Measurements from ENCODE around the gene RYR2.
"Not testable (repeated sequence)": the region's sequence is repeated elsewhere in the genome, so short reads cannot be mapped to it uniquely, and the experiment has no call there.

The RYR2 gene

DNA sequence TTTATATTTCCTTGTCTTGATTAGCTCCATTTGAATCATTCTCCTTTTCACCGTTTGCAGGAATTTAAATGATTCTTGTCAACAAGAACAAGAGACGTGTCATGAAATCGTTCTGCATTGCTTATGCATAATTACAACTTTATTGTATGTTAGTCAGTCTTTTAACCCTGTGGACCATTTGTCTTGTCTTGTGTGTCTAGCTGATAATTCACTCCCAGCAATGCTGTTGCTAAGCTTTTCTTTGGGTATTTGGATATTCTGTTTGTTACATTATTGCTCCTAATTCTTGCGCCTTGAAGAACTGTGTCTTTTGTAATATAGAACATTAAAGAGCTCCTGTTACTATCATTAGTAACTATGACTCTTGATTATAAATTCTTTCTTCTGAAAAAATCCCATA, 311.9 kb downstream of the RYR2 start:
- H3K4me3 ChIP-seq (replicated peaks; ENCODE audit: low read depth, low read length) = no peak overlapping the region
- TF ChIP-seq, protein P1, sequence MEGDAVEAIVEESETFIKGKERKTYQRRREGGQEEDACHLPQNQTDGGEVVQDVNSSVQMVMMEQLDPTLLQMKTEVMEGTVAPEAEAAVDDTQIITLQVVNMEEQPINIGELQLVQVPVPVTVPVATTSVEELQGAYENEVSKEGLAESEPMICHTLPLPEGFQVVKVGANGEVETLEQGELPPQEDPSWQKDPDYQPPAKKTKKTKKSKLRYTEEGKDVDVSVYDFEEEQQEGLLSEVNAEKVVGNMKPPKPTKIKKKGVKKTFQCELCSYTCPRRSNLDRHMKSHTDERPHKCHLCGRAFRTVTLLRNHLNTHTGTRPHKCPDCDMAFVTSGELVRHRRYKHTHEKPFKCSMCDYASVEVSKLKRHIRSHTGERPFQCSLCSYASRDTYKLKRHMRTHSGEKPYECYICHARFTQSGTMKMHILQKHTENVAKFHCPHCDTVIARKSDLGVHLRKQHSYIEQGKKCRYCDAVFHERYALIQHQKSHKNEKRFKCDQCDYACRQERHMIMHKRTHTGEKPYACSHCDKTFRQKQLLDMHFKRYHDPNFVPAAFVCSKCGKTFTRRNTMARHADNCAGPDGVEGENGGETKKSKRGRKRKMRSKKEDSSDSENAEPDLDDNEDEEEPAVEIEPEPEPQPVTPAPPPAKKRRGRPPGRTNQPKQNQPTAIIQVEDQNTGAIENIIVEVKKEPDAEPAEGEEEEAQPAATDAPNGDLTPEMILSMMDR (IDR thresholded peaks at IDR 0.05; ENCODE audit: low read length, missing control alignments) = no peak
- DNase-seq (ENCODE audit: low read depth) = no peak

DNA sequence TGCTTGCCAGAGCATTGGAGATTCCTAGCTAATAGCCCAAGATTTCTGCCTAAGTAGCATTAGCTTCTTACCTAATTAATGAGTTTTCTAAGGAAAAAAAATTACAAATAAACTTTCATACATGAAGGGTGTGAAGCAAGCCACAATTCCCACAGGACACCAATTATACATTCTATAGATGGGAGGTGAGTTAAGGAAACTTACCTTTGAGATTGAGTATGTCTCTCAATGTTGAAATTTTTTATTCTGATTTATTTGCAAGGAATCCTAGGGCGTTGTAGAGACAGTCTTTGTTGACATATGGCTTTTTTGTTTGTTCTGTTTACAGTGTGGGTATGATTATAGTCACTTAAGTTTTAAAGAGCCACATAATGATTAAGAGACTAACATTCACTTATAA, 313.0 kb downstream of the RYR2 start:
- H3K4me3 ChIP-seq (replicated peaks; ENCODE audit: low read depth, low read length) = no peak overlapping the region
- no peak for DNase-seq (ENCODE audit: low read depth)
- TF ChIP-seq, protein P1 (IDR thresholded peaks at IDR 0.05; ENCODE audit: low read length, missing control alignments) = no peak

DNA sequence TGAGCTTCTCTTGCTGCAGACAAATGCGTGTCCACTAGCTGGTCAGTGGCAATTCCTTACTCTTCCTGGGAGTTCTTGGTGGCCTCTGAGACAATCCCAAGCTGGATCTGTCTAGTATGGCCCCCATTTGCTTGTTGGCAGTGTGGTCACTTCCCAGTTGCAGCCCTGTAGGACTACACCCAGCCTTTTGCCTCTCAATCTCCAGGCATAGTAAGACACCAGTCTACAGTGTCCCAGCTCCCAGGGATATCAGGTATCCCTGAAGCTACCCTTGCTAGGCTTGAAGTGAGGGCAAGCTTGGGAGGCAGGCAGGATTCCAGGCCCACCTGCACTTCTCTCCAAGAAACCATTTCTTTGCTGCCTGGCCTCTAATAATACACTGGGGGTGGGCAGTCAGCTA, 316.6 kb downstream of the RYR2 start:
- TF ChIP-seq, protein P1 (IDR thresholded peaks at IDR 0.05; ENCODE audit: low read length, missing control alignments) = no peak
- H3K4me3 ChIP-seq (replicated peaks; ENCODE audit: low read depth, low read length) = no peak overlapping the region
- no peak for DNase-seq (ENCODE audit: low read depth)

DNA sequence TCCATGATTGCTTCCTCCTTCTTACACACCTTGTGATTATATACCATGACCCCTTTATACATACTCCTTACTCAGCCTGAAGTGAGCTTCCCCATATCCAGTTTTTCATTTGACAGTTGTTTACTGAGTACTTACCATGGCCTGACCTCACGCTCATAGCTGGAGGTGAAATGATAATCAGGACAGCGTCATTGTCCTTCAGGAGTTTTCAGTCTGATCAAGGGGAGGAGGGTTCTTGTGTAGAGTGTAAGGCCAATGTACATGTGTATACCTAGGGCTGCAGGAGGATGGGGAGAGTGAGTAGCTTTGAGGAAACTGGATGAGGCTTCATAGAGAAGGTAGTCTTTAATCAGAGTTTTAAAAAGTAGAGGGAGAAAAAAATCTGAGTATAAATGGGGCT, 325.8 kb downstream of the RYR2 start:
- DNase-seq (ENCODE audit: low read depth) = no peak
- H3K4me3 ChIP-seq (replicated peaks; ENCODE audit: low read depth, low read length) = no peak overlapping the region
- TF ChIP-seq, protein P1 (IDR thresholded peaks at IDR 0.05; ENCODE audit: low read length, missing control alignments) = no peak

DNA sequence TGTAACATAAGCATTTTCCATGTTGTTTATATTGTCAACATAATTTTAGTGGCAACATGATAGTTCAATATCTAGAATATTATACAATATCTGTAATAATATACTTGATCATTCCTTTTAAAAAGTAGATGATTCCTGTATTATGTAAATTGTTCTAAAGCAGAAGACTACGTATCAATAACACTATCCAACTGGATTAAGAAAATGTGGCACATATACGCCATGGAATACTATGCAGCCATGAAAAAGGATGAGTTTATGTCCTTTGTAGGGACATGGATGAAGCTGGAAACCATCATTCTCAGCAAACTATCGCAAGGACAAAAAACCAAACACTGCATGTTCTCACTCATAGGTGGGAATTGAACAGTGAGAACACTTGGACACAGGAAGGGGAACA, 329.5 kb downstream of the RYR2 start:
- DNase-seq (ENCODE audit: low read depth); H3K4me3 ChIP-seq (replicated peaks; ENCODE audit: low read depth, low read length): not testable (repeated sequence)

DNA sequence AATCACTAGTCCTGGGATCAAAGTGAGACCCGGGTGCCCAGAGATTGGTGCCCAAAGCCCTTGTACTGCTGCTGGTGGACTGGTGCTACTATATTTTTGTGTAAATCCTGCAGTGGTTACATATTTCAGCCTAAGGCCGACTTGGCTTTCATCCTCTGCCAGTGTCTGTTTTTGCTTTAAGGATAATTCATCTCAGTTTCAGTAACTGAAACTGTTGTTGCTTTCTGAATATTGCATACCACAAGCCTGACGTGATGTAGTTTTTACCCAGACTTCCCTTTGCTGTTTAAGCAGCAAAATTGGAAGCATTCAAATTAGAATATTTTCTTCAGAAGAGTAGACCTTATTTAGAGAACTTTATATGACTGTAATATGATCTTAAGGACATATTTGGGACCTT, 341.8 kb downstream of the RYR2 start:
- TF ChIP-seq, protein P1 (IDR thresholded peaks at IDR 0.05; ENCODE audit: low read length, missing control alignments) = no peak
- no peak overlapping the region for H3K4me3 ChIP-seq (replicated peaks; ENCODE audit: low read depth, low read length)
- peak; percentile 50 for DNase-seq (ENCODE audit: low read depth)

DNA sequence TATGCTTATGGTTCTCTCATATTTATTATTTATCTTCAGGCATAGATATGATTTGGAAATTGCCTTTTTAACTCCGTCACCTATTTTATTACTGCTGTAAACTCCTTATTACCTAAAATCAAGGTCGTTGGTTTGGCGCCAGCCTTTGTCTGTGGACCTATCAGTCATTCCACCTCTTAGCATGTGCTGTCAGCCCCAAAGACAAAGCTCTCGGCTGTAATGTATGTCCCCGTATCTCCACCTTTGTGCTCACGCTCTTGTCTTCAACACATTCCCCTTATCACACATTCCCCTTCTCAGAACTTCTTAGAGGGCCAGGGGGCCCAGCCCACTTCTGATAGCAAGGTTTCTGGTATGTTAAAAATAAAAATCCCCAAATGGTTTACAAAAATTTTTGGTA, 342.2 kb downstream of the RYR2 start:
- H3K4me3 ChIP-seq (replicated peaks; ENCODE audit: low read depth, low read length) = no peak overlapping the region
- no peak for DNase-seq (ENCODE audit: low read depth)
- TF ChIP-seq, protein P1 (IDR thresholded peaks at IDR 0.05; ENCODE audit: low read length, missing control alignments) = no peak
